Measurements from ENCODE around the gene SUZ12.
"Not testable (repeated sequence)": the region's sequence is repeated elsewhere in the genome, so short reads cannot be mapped to it uniquely, and the experiment has no call there.

DNA sequence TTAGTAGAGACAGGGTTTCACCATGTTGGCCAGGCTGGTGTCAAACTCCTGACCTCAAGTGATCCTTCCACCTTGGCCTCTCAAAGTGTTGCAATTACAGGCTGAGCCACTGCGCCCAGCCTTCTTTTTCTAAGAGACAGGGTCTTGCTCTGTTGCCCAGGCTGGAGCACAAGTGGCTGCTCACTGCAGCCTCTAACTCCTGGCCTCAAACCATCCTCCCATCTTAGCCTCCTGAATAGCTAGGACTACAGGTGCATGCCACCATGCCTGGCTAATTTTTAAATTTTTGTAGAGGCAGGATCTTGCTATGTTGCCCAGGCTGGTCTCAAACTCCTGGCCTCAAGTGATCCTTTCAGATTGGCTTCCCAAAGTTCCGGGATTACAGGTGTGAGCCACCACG lies 15.1 kb downstream of the SUZ12 start:
- TF ChIP-seq, protein P1, sequence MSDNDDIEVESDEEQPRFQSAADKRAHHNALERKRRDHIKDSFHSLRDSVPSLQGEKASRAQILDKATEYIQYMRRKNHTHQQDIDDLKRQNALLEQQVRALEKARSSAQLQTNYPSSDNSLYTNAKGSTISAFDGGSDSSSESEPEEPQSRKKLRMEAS (IDR thresholded peaks at IDR 0.05): not testable (repeated sequence)
- TF ChIP-seq POLR2A (IDR thresholded peaks at IDR 0.05; ENCODE audit: low read length); EP300 (IDR thresholded peaks at IDR 0.05); KDM1A (IDR thresholded peaks at IDR 0.05; ENCODE audit: low read depth); RNF2 (IDR thresholded peaks at IDR 0.05; ENCODE audit: borderline replicate concordance, low read depth); NR3C1 (IDR thresholded peaks at IDR 0.05); ESRRA (IDR thresholded peaks at IDR 0.05; ENCODE audit: borderline replicate concordance, low read length): not testable (repeated sequence)
- TF ChIP-seq, protein P2, sequence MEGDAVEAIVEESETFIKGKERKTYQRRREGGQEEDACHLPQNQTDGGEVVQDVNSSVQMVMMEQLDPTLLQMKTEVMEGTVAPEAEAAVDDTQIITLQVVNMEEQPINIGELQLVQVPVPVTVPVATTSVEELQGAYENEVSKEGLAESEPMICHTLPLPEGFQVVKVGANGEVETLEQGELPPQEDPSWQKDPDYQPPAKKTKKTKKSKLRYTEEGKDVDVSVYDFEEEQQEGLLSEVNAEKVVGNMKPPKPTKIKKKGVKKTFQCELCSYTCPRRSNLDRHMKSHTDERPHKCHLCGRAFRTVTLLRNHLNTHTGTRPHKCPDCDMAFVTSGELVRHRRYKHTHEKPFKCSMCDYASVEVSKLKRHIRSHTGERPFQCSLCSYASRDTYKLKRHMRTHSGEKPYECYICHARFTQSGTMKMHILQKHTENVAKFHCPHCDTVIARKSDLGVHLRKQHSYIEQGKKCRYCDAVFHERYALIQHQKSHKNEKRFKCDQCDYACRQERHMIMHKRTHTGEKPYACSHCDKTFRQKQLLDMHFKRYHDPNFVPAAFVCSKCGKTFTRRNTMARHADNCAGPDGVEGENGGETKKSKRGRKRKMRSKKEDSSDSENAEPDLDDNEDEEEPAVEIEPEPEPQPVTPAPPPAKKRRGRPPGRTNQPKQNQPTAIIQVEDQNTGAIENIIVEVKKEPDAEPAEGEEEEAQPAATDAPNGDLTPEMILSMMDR (IDR thresholded peaks at IDR 0.05): not testable (repeated sequence)

Measured in A549 (cell line).